RWPE2 (cell line): Measurements from ENCODE around the gene RASGRF1.

ENCODE experiments used
- ATAC-seq: fragments of 200-7000 bp; cut with Tn5 transposase; 3 replicates; pipeline ENCODE4 v1.9.1; 2021; ENCODE audit warnings: low read depth
- DNase-seq: peaks from one replicate; pipeline ENCODE4 v3.0.0-alpha.2; 2020; ENCODE audit warnings: low spot score
- H3K27ac ChIP-seq: fragments of 450-650 bp; 2 replicates; pipeline ENCODE4 v1.5.1; 2017; ENCODE audit warnings: mild to moderate bottlenecking; ENCODE audit not compliant: poor library complexity, severe bottlenecking
- H3K27me3 ChIP-seq: fragments of 250-450 bp; sonication (Bioruptor Pico); 2 replicates; pipeline ENCODE4 v1.5.1; 2021; ENCODE audit warnings: mild to moderate bottlenecking, moderate library complexity; ENCODE audit not compliant: insufficient read depth, poor library complexity, severe bottlenecking
- H3K36me3 ChIP-seq: fragments of 250-450 bp; sonication (Bioruptor Pico); 2 replicates; pipeline ENCODE4 v1.5.1; 2020; ENCODE audit warnings: low read depth, mild to moderate bottlenecking, moderate library complexity
- H3K4me1 ChIP-seq: fragments of 250-450 bp; sonication (Bioruptor Pico); 2 replicates; pipeline ENCODE4 v1.5.1; 2021; ENCODE audit warnings: mild to moderate bottlenecking, moderate library complexity; ENCODE audit not compliant: insufficient read depth, poor library complexity, severe bottlenecking
- H3K4me3 ChIP-seq: fragments of 250-450 bp; sonication (Bioruptor Pico); 2 replicates; pipeline ENCODE4 v1.5.1; 2021; ENCODE audit warnings: mild to moderate bottlenecking, moderate library complexity; ENCODE audit not compliant: severe bottlenecking
- H3K9me3 ChIP-seq: fragments of 250-450 bp; sonication (Bioruptor Pico); 2 replicates; pipeline ENCODE4 v1.5.1; 2021; ENCODE audit warnings: mild to moderate bottlenecking, moderate library complexity; ENCODE audit not compliant: severe bottlenecking
- TF ChIP-seq, protein P1 (sequence below): fragments of 450-650 bp; IDR thresholded peaks from one replicate; pipeline ENCODE4 v1.5.1; 2017; ENCODE audit warnings: mild to moderate bottlenecking, moderate library complexity; ENCODE audit not compliant: poor library complexity, severe bottlenecking

Gene RASGRF1

DNA sequence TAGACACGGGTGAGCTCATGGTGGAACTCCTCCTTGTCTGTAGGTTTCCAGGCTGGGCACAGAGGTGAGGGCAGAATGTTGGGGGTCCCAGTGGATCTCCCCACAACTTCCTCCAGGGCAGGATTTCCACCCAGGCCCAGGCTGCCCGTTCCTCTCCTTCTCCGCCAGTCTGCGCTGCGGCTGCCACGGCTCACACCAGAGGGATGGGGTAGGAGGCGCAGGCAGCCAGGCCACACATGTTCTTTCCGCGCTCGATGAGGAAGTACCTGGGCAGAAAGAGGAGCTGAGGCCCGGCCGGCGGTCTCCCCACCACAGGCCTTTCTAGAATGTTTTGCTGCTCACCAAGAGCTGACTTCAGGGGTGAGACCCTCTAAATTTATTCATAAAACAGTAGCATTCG lies 168.6 kb downstream of the RASGRF1 start:
- H3K27ac ChIP-seq = no peak overlapping the region
- TF ChIP-seq, protein P1, sequence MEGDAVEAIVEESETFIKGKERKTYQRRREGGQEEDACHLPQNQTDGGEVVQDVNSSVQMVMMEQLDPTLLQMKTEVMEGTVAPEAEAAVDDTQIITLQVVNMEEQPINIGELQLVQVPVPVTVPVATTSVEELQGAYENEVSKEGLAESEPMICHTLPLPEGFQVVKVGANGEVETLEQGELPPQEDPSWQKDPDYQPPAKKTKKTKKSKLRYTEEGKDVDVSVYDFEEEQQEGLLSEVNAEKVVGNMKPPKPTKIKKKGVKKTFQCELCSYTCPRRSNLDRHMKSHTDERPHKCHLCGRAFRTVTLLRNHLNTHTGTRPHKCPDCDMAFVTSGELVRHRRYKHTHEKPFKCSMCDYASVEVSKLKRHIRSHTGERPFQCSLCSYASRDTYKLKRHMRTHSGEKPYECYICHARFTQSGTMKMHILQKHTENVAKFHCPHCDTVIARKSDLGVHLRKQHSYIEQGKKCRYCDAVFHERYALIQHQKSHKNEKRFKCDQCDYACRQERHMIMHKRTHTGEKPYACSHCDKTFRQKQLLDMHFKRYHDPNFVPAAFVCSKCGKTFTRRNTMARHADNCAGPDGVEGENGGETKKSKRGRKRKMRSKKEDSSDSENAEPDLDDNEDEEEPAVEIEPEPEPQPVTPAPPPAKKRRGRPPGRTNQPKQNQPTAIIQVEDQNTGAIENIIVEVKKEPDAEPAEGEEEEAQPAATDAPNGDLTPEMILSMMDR = no peak
- ATAC-seq = no peak
- no peaks in the 10 kb centered on the region for H3K27me3 ChIP-seq
- DNase-seq = no peak
- H3K4me1 ChIP-seq = peaks cover under 1% of the 10 kb centered on the region
- H3K4me3 ChIP-seq = no peak overlapping the region
- peaks cover 55% of the 10 kb centered on the region for H3K36me3 ChIP-seq
- H3K9me3 ChIP-seq = no peaks in the 10 kb centered on the region

DNA sequence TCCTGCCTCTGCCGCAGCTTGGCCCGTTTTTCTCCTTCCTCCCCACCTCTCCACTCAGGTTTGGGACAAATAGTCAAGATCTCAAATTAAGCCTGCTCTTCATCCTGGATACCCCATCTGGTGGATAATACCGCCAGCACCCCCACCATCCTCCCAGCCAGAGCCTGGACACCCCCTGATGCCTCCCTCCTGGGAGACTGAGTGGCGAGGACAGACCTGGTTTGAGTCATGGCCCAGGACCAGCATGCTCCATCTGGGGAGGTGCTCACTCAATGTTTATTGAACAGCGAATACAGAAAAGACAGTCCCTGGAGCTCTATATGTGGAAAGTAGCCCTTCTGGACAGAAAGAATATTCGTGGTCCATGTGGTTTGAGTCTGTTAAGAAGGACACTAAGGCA lies 169.1 kb downstream of the RASGRF1 start:
- ATAC-seq (no peak), DNase-seq (no peak)
- H3K27ac ChIP-seq = no peak overlapping the region
- H3K36me3 ChIP-seq = peaks cover 58% of the 10 kb centered on the region
- no peaks in the 10 kb centered on the region for H3K9me3 ChIP-seq
- H3K4me1 ChIP-seq = peaks cover 4% of the 10 kb centered on the region
- H3K27me3 ChIP-seq = no peaks in the 10 kb centered on the region
- TF ChIP-seq, protein P1 = no peak
- H3K4me3 ChIP-seq = no peak overlapping the region

DNA sequence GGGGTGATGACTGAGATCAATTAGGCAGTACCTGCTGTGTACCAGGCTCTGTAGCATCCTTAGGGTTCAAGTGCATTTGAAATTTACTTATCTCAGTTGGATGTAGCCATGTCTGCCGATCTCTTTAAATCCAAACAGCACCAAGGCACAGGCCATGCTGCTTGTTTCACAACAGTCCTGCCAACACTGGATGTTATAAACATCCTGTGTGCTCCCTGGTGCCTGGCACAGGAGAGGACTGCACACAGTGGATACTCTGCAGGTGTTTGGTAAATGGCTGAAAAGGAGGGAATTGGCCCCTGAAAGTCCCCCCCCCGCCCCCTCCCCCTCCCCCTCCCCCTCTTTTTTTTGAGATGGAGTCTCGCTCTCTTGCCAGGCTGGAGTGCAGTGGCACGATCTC lies 172.7 kb downstream of the RASGRF1 start:
- DNase-seq = no peak
- H3K36me3 ChIP-seq = peaks cover 70% of the 10 kb centered on the region
- no peak for ATAC-seq
- H3K4me3 ChIP-seq = no peak overlapping the region
- H3K4me1 ChIP-seq = peaks cover 9% of the 10 kb centered on the region
- H3K9me3 ChIP-seq = no peaks in the 10 kb centered on the region
- TF ChIP-seq, protein P1 = no peak
- H3K27ac ChIP-seq = no peak overlapping the region
- H3K27me3 ChIP-seq = no peaks in the 10 kb centered on the region

DNA sequence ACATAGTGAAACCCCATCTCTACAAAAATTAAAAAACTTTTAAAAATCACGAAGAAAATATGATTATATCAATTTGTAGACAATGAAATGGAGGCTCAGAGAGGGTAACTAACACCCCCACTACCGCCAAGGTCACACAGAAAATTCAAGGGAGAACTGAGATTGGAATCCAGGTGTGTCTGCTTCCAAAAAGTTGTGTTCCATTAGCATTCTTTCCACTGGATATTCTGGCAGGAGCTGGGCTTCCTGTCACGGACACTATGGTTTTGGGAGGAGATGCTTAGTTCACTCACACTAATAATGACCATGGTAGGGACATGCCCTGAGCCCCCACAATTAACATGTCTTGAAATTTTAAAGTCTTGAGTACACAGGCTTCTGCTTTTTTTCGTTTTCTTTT lies 174.5 kb downstream of the RASGRF1 start:
- Histone ChIP-seq H3K27ac (peak overlapping the region; percentile 3), H3K36me3 (peaks cover 72% of the 10 kb centered on the region)

More for the DNA sequence above, 174.5 kb downstream of the RASGRF1 start:
- no peak for DNase-seq
- H3K4me1 ChIP-seq = peaks cover 9% of the 10 kb centered on the region
- H3K9me3 ChIP-seq = no peaks in the 10 kb centered on the region
- H3K27me3 ChIP-seq = no peaks in the 10 kb centered on the region
- TF ChIP-seq, protein P1 = no peak
- ATAC-seq = no peak
- no peak overlapping the region for H3K4me3 ChIP-seq
